8988T (cell line): ENCODE data around the gene RIN3.

Experiments
- DNase-seq: peaks from one replicate; pipeline ENCODE4 v3.0.0; 2011

Gene RIN3

DNA sequence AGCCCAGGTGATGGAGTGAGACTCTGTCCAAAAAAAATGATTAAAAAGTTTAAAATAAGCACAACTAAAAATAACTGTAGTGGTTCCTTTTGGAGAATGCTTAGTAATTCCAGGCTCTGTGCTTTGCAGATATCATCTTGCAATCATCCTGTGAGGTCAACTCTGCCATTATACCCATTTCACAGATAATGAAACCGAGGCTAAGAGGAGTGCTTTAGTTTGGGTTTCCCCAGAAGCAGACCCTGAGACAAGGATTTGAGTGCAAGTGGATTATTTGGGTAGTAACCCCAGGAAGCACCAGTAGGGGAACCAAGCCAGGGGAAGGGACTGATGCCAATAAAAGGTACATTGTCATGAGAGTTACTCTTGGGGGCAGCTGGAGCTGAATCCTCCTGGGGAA is 44.7 kb downstream of the RIN3 start:
- DNase-seq, result no peak

DNA sequence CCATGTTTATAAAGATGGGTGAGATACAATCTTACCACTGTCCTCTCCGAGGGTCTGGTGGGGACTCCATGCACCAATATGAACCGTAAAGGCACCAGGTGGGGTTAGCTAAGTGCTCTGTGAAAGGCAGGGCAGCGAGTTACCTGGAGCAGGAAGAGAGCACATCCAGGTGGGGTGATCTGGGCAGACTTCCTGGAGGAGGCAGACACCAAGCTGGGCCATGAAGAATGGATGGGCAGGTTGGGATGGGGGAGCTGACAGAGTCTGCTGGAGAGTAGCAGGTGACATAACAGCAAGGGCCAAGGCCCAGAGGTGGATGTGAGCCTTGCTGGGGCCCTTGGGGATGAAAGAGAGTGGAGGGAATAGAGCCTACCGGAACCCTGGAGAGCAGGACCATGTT is 45.9 kb downstream of the RIN3 start:
- no peak for DNase-seq

GRCh38 chr14:92560106-92560865 is 46.7 kb downstream of the RIN3 start:
- DNase-seq, result no peak

DNA sequence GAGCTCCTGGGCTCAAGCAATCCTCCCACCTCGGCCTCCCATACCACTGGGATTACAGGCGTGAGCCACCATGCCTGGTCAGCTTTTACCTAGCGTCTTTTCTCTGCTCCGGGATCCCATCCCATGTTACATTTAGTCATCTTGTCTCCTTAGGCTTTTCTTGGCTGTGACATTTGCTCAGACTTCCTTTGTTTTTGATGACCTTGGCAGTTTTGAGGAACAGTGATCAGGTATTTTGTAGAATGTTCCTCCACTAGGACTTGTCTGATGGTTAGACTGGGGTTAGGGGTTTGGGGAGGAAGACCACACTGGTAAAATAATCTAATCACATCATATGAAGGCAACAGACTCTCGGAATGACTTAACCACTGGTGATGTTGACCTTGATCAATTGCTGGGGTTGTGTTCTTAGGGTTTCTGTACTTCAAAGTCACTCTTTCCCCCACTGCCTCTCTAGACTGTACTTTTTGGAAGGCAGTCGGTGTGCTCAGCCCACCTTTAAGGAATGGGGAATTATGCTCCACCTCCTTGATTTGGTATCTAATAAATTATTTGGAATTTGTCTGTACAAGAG is 48.4 kb downstream of the RIN3 start:
- DNase-seq, result no peak

- DNase-seq, result no peak
These were observed 49.8 kb downstream of the RIN3 start for GRCh38 chr14:92563359-92563758.

DNA sequence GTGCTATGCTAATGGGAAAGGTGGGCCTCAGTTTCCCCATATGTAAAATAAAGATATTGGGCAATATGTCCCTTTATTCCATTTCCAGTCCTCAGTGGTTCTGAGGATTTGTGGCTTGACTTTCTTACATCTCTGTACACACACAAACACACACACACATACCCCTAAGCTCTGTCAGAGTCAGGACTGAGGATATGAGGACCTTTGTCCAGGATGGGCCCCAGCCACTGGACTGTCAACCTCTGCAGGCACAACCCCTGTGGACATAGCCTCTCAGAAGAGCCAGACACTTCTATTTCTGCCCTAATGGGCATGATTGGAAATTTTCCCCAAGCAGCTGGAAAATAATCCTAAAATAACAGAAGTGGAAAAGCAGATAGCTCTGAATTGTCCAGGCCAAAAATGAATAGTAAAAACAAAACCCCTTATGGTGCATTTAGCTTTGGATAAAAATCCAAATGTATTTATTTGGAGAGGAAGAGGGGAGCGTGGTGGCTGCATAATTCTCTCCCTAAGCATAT is 50.2 kb downstream of the RIN3 start:
- DNase-seq, result no peak

DNA sequence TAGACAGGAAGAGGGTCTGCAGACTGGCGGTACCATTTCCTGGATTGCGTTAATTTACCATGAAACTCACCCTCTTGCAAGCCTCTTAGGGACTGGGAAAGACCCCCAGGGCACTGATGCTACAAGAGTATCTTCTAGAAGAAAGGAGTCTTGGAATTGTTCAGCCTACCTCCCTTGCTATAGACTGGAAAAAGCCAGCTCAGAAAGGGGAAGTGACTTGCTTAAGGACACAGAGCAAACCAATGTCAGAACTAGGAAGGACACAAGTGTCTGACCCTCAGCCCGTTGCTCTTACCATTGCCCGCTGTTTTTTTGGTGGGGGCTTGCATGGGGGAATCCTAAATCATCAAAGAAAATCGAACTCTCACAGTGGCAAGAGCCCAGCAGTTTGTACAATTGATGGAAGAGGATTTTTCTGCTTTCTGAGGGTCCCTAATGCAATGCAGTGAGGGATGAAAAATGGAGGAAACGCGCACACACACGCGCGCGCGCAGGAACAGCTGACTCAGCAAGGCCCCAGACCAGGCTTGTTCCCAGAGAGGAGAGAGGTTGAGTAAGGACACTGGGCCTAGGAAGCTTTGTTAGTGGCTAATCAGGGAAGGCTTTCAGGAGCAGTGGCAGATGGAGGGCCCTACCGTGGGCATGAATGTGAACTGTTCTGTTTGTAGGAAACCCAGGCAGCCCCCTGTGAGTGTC is 50.9 kb downstream of the RIN3 start:
- no peak for DNase-seq

DNA sequence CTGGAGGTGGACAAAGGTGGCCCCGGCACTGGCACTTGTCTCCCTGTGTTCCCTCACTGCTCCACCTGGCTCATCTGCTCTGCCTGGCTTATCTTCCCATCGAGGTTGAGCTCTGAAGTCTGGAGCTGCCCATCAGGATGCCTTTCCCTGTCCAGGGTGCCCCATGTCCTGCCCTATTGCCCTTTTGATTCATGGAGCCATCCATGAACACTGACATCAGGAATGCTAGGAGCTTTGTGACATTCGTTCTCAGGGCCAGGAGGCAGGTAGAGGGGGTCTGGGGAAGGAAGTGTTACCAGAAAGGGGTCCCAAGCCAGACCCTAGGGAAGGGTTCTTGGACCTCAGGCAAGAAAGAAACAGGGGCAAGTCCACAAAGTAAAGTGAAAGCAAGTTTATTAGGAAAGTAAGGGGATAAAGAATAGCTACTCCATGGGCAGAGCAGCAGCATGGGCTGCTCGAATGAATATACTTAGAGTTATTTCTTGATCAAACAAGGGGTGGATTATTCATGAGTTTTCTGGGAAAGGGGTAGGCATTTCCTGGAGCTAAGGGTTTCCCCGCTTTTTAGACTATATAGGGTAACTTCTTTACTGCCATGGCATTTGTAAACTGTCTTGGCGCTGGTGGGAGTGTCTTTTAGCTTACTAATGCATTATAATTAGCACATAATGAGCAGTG is 51.6 kb downstream of the RIN3 start:
- no peak for DNase-seq

- DNase-seq, result no peak
These were observed 52.1 kb downstream of the RIN3 start for GRCh38 chr14:92565718-92566115.

- no peak for DNase-seq
These were observed 53.7 kb downstream of the RIN3 start for GRCh38 chr14:92567173-92567725.

GRCh38 chr14:92568621-92569479 is 55.3 kb downstream of the RIN3 start:
- no peak for DNase-seq

- no peak for DNase-seq
These were observed 57.2 kb downstream of the RIN3 start for GRCh38 chr14:92570674-92571262.

GRCh38 chr14:92572050-92572449 is 58.5 kb downstream of the RIN3 start:
- DNase-seq, result no peak

DNA sequence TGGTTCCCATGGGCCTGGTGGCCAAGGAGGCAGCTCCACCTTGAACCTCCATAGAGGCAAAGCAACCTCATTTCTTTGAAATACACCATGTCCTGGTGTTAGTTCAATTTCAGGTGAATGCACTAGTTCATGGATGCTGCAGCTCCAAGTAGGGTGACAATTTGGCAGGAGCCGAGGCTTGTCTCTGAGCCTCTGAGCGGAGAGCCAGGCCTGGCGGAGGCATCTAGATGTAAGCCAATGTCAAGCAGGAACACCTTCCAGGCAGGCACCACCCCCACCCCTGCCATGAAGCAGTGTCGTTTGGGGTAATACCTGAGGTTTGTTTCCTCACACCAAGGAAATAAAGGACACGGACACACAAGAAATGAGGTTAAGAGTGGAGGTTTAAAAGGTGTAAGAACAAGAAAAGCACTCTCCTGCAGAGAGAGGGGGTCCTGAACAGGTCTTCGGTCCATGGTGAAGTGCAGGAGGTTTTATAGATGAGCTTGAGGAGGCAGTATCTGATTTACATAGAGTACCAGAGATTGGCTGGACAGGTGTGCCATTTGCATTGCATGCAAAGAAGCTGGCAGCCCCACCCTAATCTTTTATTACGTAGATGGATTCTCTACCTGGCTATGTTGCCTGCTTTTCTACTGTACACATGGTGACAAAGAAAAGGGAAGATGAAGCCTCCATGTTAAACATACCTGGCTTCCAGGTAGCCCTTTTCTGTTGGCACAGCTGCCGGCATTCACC is 60.3 kb downstream of the RIN3 start:
- no peak for DNase-seq

- no peak for DNase-seq
These were observed 61.6 kb downstream of the RIN3 start for GRCh38 chr14:92575061-92575747.

- no peak for DNase-seq
These were observed 62.2 kb downstream of the RIN3 start for GRCh38 chr14:92575748-92576303.

DNA sequence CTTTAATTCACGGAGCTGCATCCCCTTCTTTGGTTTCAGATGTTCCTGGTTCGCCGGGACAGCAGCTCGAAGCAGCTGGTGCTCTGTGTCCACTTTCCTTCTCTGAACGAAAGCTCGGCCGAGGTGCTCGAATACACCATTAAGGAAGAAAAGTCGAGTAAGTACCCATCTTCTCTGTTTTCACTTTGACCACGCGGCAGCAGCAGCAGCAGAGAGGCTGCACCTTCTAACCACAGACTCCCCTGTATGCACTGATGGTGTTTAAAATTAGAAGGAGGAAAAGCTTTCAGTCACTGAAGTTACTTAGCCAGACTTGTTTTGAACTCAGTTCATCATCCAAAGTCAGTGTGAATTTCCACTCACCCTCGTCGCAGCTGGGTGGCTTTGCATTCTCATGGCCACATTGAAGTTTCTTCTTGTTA is 63.8 kb downstream of the RIN3 start:
- no peak for DNase-seq

- no peak for DNase-seq
These were observed 64.9 kb downstream of the RIN3 start for GRCh38 chr14:92578511-92578910.

DNA sequence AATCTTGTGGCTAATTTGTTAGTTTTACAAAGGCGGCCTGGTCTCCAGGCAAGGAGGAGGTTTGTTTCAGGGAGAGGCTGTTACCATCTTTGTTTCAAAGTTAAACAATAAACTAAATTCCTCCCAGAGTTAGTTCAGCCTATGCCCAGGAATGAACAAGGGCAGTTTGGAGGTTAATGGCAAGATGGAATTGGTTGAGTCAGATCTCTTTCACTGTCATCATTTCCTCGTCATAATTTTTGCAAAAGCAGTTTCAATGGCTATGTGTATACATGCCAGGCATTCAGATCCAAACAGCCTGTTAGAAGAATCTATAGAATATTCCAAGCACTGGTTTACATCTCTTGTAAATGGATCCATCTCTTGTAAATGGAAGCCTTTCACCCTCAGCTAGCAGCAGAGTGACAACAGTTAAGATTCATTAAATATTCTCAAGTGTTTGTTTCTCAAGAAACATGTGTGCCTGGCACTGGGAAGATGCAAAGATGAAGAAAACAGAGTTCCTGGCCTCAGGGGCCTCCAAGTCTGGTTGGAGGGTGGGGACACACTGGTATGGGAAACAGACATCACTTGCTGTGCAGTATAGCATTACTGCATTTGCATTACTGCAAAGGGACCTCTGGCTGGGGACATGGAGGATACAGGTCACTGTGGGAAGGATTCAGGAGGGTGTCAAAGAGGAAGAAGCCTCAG is 65.8 kb downstream of the RIN3 start:
- no peak for DNase-seq
